Measurements from ENCODE around the gene CALR. TPM values are rescaled to one million over a fixed set of nuclear protein-coding genes. Genes with fewer than 3 reads are reported as not detected.
"Not testable (repeated sequence)": the region's sequence is repeated elsewhere in the genome, so short reads cannot be mapped to it uniquely, and the experiment has no call there.

The CALR gene
- total RNA-seq, 1 donor from 2014 or later = 1,241 TPM

GRCh38 chr19:12955996-12956395 is 17.6 kb downstream of the CALR start:
- DNase-seq (ENCODE audit: extremely low spot score, unreplicated experiment) = no peak

GRCh38 chr19:12956446-12957388 is 18.3 kb downstream of the CALR start, which contains the start of gene GADD45GIP1:
Gene GADD45GIP1 (minus strand): TSS chr19:12957223. CDS start chr19:12957212, 11 bp downstream.
- Mint-ChIP-seq H3K36me3 (ENCODE audit: unreplicated experiment) (peaks cover 15% of the 10 kb centered on the region), H3K4me3 (ENCODE audit: unreplicated experiment) (peak within 1 kb of the TSS; percentile 81), H3K4me1 (ENCODE audit: unreplicated experiment) (peaks cover 35% of the 10 kb centered on the region), H3K27me3 (ENCODE audit: unreplicated experiment) (no peaks in the 10 kb centered on the region), H3K27ac (ENCODE audit: unreplicated experiment) (peak within 1 kb of the TSS; percentile 84), H3K9me3 (ENCODE audit: unreplicated experiment) (no peaks in the 10 kb centered on the region)
- no peak for TF ChIP-seq CTCF (IDR thresholded peaks at IDR 0.05)
- DNase-seq (ENCODE audit: extremely low spot score, unreplicated experiment) = peak; percentile 94

More at GRCh38 chr19:12955996-12956395, 17.6 kb downstream of the CALR start:
- Mint-ChIP-seq H3K27me3 (ENCODE audit: unreplicated experiment) (no peaks in the 10 kb centered on the region), H3K9me3 (ENCODE audit: unreplicated experiment) (no peaks in the 10 kb centered on the region), H3K4me1 (ENCODE audit: unreplicated experiment) (peaks cover 35% of the 10 kb centered on the region), H3K27ac (ENCODE audit: unreplicated experiment) (peak overlapping the region; percentile 72), H3K36me3 (ENCODE audit: unreplicated experiment) (peaks cover 18% of the 10 kb centered on the region), H3K4me3 (ENCODE audit: unreplicated experiment) (peak overlapping the region; percentile 81)
- no peak for TF ChIP-seq CTCF (IDR thresholded peaks at IDR 0.05)

- Mint-ChIP-seq H3K4me1 (ENCODE audit: unreplicated experiment) (peaks cover 32% of the 10 kb centered on the region), H3K27ac (ENCODE audit: unreplicated experiment) (peak overlapping the region; percentile 84), H3K4me3 (ENCODE audit: unreplicated experiment) (peak overlapping the region; percentile 76), H3K36me3 (ENCODE audit: unreplicated experiment) (peaks cover 12% of the 10 kb centered on the region)
- H3K27me3 Mint-ChIP-seq (ENCODE audit: unreplicated experiment); DNase-seq (ENCODE audit: extremely low spot score, unreplicated experiment); H3K9me3 Mint-ChIP-seq (ENCODE audit: unreplicated experiment): not testable (repeated sequence)
Measured at GRCh38 chr19:12957389-12957952, 19.1 kb downstream of the CALR start.

- Mint-ChIP-seq H3K4me3 (ENCODE audit: unreplicated experiment) (no peak overlapping the region), H3K4me1 (ENCODE audit: unreplicated experiment) (peaks cover 18% of the 10 kb centered on the region), H3K27ac (ENCODE audit: unreplicated experiment) (no peak overlapping the region), H3K9me3 (ENCODE audit: unreplicated experiment) (no peaks in the 10 kb centered on the region), H3K36me3 (ENCODE audit: unreplicated experiment) (peaks cover under 1% of the 10 kb centered on the region), H3K27me3 (ENCODE audit: unreplicated experiment) (no peaks in the 10 kb centered on the region)
- TF ChIP-seq CTCF (IDR thresholded peaks at IDR 0.05) = no peak
- DNase-seq (ENCODE audit: extremely low spot score, unreplicated experiment) = no peak
Measured at GRCh38 chr19:12959481-12959880, 21.1 kb downstream of the CALR start.

GRCh38 chr19:12965017-12965811 is 26.8 kb downstream of the CALR start:
- peaks cover 18% of the 10 kb centered on the region for H3K4me1 Mint-ChIP-seq (ENCODE audit: unreplicated experiment)
- H3K27ac Mint-ChIP-seq (ENCODE audit: unreplicated experiment) = peak overlapping the region; percentile 79
- peak overlapping the region; percentile 92 for H3K4me3 Mint-ChIP-seq (ENCODE audit: unreplicated experiment)
- H3K36me3 Mint-ChIP-seq (ENCODE audit: unreplicated experiment) = no peaks in the 10 kb centered on the region
- H3K9me3 Mint-ChIP-seq (ENCODE audit: unreplicated experiment) = no peaks in the 10 kb centered on the region
- peak; percentile 95 for DNase-seq (ENCODE audit: extremely low spot score, unreplicated experiment)
- H3K27me3 Mint-ChIP-seq (ENCODE audit: unreplicated experiment) = no peaks in the 10 kb centered on the region
- TF ChIP-seq CTCF (IDR thresholded peaks at IDR 0.05) = peak; percentile 90
